ENCODE measurements around the gene AR.

DNA sequence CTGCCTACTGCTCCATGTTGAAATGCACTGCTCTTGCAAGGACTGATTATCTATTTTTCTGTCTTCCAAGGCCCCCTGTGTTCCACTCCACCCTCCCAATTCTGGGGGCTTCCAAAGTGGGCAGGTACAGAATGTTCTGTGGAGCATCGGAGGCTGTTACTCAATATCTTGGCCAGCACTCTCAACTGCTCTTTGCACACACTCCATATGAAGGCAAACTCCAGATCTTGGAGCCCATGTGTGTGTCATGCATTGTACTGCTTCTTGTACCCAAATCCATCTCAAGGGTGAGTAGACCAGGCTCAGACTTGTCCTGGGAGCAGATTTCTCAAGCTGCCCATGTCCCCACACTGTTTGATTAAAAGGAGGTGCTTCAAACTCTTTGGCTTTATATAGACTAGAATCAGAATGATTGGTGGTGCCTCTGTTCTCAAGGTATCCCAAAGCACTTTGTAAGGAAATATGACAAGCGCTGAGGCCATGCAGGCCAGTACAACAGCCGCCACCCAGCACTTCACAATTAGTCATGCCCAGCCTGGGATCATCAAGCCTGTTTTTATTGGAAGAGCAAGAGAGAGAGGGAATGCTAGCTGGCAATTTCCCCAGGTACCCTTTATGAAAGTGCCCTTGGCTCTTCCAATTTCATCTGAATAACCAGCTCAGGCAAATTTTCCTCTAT, 44.3 kb downstream of the AR start:
- TF ChIP-seq POLR2A (IDR thresholded peaks at IDR 0.05; ENCODE audit: low read depth, low read length) (no peak), POLR2AphosphoS5 (IDR thresholded peaks at IDR 0.05; ENCODE audit: low read depth, low read length) (no peak), PAX5 (IDR thresholded peaks at IDR 0.05; ENCODE audit: insufficient read depth, low read length, severe bottlenecking) (no peak), TAF1 (IDR thresholded peaks at IDR 0.05; ENCODE audit: low read depth, low read length) (no peak), POU2F2 (IDR thresholded peaks at IDR 0.05; ENCODE audit: low read depth, low read length) (no peak)
